Panc1 (cell line): ENCODE measurements around the gene ANXA3. TPM values are rescaled to one million over a fixed set of nuclear protein-coding genes. Genes with fewer than 3 reads are reported as not detected.

Experiments
- ATAC-seq: fragments of 200-7000 bp; cut with Tn5 transposase; 2 replicates; pipeline ENCODE4 v1.9.1; 2020; ENCODE audit warnings: mild to moderate bottlenecking, moderate library complexity
- BruUV-seq: library from RNA; stranded (reverse); fragments of 400-500 nt; replicated peaks from 2 replicates; lab custom pipeline; 2021; lab: Mats Ljungman, UMichigan
- CTCF ChIA-PET: fragments of 300-600 bp; sonication (Branson Sonifier 250); formaldehyde crosslinking; loops from one replicate; lab custom pipeline; 2022; ENCODE audit warnings: antibody characterized with exemption; lab: Charles Lee
- POLR2A ChIA-PET: fragments of 300-600 bp; sonication (Branson Sonifier 250); formaldehyde crosslinking; loops from one replicate; lab custom pipeline; 2022; ENCODE audit warnings: antibody characterized with exemption; lab: Charles Lee
- DNase-seq: peaks from one replicate; pipeline ENCODE4 v3.0.0-alpha.2; 2010; ENCODE audit warnings: low read depth, low spot score
- H3K27ac ChIP-seq: 2 replicates; pipeline ENCODE4 v1.5.1; 2011; ENCODE audit warnings: mild to moderate bottlenecking, low read length, inconsistent platforms
- H3K27me3 ChIP-seq: fragments of 200-500 bp; sonication (Bioruptor generic); 2 replicates; pipeline ENCODE4 v1.6.0; 2014; ENCODE audit warnings: low read length, inconsistent platforms; ENCODE audit not compliant: control insufficient read depth, insufficient read depth
- H3K36me3 ChIP-seq: fragments of 200-500 bp; sonication (Bioruptor generic); 2 replicates; pipeline ENCODE4 v1.5.1; 2014; ENCODE audit warnings: inconsistent platforms, mild to moderate bottlenecking, low read length, moderate library complexity; ENCODE audit not compliant: control insufficient read depth, insufficient read depth
- H3K4me1 ChIP-seq: 2 replicates; pipeline ENCODE4 v1.5.1; 2011; ENCODE audit warnings: inconsistent platforms, mild to moderate bottlenecking, low read length, moderate library complexity; ENCODE audit not compliant: control insufficient read depth, insufficient read depth
- H3K4me3 ChIP-seq, 2 experiments: 2 replicates each; pipeline ENCODE4 v1.5.1; 2011 to 2012; ENCODE audit warnings: low read depth in 2 of 2, low read length in 2 of 2, mild to moderate bottlenecking in 2 of 2, inconsistent platforms in 1 of 2, moderate library complexity in 1 of 2
- H3K9me3 ChIP-seq: fragments of 200-500 bp; sonication (Bioruptor generic); 2 replicates; pipeline ENCODE4 v1.5.1; 2014; ENCODE audit warnings: low read depth, mild to moderate bottlenecking, inconsistent platforms, low read length, moderate library complexity; ENCODE audit not compliant: control insufficient read depth, insufficient read depth
- CTCF ChIP-seq: fragments of 450-650 bp; IDR thresholded peaks from 2 replicates; pipeline ENCODE4 v1.5.1; 2017; ENCODE audit warnings: mild to moderate bottlenecking
- POLR2AphosphoS5 ChIP-seq: IDR thresholded peaks from 2 replicates; pipeline ENCODE4 v1.6.1; 2012; ENCODE audit warnings: mild to moderate bottlenecking, low read depth, low read length, moderate library complexity
- REST ChIP-seq, 2 experiments: IDR thresholded peaks; 2 replicates each; pipeline ENCODE4 v1.6.1; 2011 to 2012; ENCODE audit warnings: low read depth in 2 of 2, control low read depth in 1 of 2, low read length in 1 of 2, mild to moderate bottlenecking in 1 of 2, moderate library complexity in 1 of 2; ENCODE audit not compliant: insufficient read depth in 1 of 2
- SIN3A ChIP-seq: IDR thresholded peaks from 2 replicates; pipeline ENCODE4 v1.6.1; 2012; ENCODE audit warnings: low read depth, mild to moderate bottlenecking, low read length, moderate library complexity, borderline replicate concordance; ENCODE audit not compliant: insufficient read depth
- TCF7L2 ChIP-seq: IDR thresholded peaks from 2 replicates; pipeline ENCODE4 v1.6.1; 2011; ENCODE audit warnings: mild to moderate bottlenecking, low read depth, low read length, inconsistent platforms
- in situ Hi-C: cut with HindIII; loops from 2 replicates; pipeline ENCODE4 v1.10.0; 2016; ENCODE audit warnings: low sequenced_read_pairs, low pct_unique_long_range_greater_than_20kb
- intact Hi-C: fragments of 100-400 bp; cut with micrococcal nuclease; formaldehyde crosslinking; loops from one replicate; pipeline ENCODE4 v1.10.0; 2022; ENCODE audit not compliant: unreplicated experiment
- total RNA-seq: library from RNA; stranded (reverse); gene quantifications from one replicate; pipeline ENCODE4 v1.2.1, GENCODE V29; 2021; ENCODE audit not compliant: unreplicated experiment

ANXA3 gene
- total RNA-seq, 1 experiment from 2014 or later, result 1.5 TPM

- CTCF ChIA-PET, result no interaction called here
- H3K36me3 ChIP-seq, result no peaks in the 10 kb centered on the region
- ATAC-seq (no peak), DNase-seq (no peak)
- no peaks in the 10 kb centered on the region for H3K4me1 ChIP-seq
- TF ChIP-seq CTCF, result no peak
- no peak for TF ChIP-seq TCF7L2
- no peak for TF ChIP-seq SIN3A
- TF ChIP-seq POLR2AphosphoS5, result no peak
- no peak for TF ChIP-seq REST (IDR thresholded peaks at IDR 0.05; ENCODE audit: insufficient read depth in 1 of 2, low read depth in 2 of 2, low read length in 1 of 2)
- H3K4me3 ChIP-seq, result no peak overlapping the region
- H3K27me3 ChIP-seq, result 0 out of 2 replicates have a peak, but pooled peaks cover 2% of the 10 kb centered on the region
- H3K27ac ChIP-seq, result no peak overlapping the region
- POLR2A ChIA-PET, result no interaction called here
- in situ Hi-C loops (no loop called here), intact Hi-C loops (no loop called here)
- no peaks in the 10 kb centered on the region for H3K9me3 ChIP-seq
- BruUV-seq, result no TSS peak
Observed at GRCh38 chr4:78571804-78572203, 20.2 kb downstream of the ANXA3 start.

GRCh38 chr4:78578674-78579425, 27.3 kb downstream of the ANXA3 start:
- in situ Hi-C loops, result no loop called here

More at GRCh38 chr4:78578674-78579425, 27.3 kb downstream of the ANXA3 start:
- H3K9me3 ChIP-seq, result no peaks in the 10 kb centered on the region
- no TSS peak for BruUV-seq
- H3K27me3 ChIP-seq, result no peaks in the 10 kb centered on the region
- H3K36me3 ChIP-seq, result no peaks in the 10 kb centered on the region
- DNase-seq, result no peak
- CTCF ChIA-PET, result no interaction called here
- intact Hi-C loops, result no loop called here
- TF ChIP-seq TCF7L2 (no peak), POLR2AphosphoS5 (no peak), REST (IDR thresholded peaks at IDR 0.05; ENCODE audit: insufficient read depth in 1 of 2, low read depth in 2 of 2, low read length in 1 of 2) (no peak), SIN3A (no peak), CTCF (no peak)
- POLR2A ChIA-PET, result no interaction called here
- H3K4me1 ChIP-seq, result no peaks in the 10 kb centered on the region
- no peak overlapping the region for H3K4me3 ChIP-seq
- no peak for ATAC-seq
- no peak overlapping the region for H3K27ac ChIP-seq
